OCI-LY7 (cell line): Measurements from ENCODE around the gene PPP2R3B. TPM values are rescaled to one million over a fixed set of nuclear protein-coding genes. Genes with fewer than 3 reads are reported as not detected.

ENCODE experiments used
- BruUV-seq: library from RNA; stranded (reverse); fragments of 400-500 nt; replicated peaks from 2 replicates; lab custom pipeline; 2021; lab: Mats Ljungman, UMichigan
- CTCF ChIA-PET: fragments of 300-600 bp; sonication (Branson Sonifier 250); formaldehyde crosslinking; loops from one replicate; lab custom pipeline; 2022; ENCODE audit warnings: antibody characterized with exemption; ENCODE audit not compliant: unreplicated experiment; lab: Charles Lee
- POLR2A ChIA-PET: fragments of 300-600 bp; sonication (Branson Sonifier 250); formaldehyde crosslinking; loops from one replicate; lab custom pipeline; 2022; ENCODE audit warnings: antibody characterized with exemption; lab: Charles Lee
- DNase-seq: peaks from one replicate; pipeline ENCODE4 v3.0.0-alpha.2; 2015; ENCODE audit warnings: low spot score
- H2AFZ ChIP-seq: fragments of 200-600 bp; sonication (generic), shearing (Covaris generic); 2 replicates; pipeline ENCODE4 v1.6.1; 2014; ENCODE audit warnings: mild to moderate bottlenecking, antibody characterized with exemption, low read length, moderate library complexity
- H3K27ac ChIP-seq: fragments of 200-600 bp; sonication (generic); 2 replicates; pipeline ENCODE4 v1.5.1; 2014; ENCODE audit warnings: mixed run types, low read depth, mild to moderate bottlenecking, moderate library complexity, low read length, inconsistent platforms; ENCODE audit not compliant: poor library complexity, severe bottlenecking
- H3K36me3 ChIP-seq: fragments of 200-600 bp; sonication (generic); 2 replicates; pipeline ENCODE4 v1.6.1; 2014; ENCODE audit warnings: mild to moderate bottlenecking, antibody characterized with exemption, low read length, moderate library complexity, mixed read lengths; ENCODE audit not compliant: insufficient read depth
- H3K4me1 ChIP-seq: fragments of 200-600 bp; sonication (generic); 2 replicates; pipeline ENCODE4 v1.5.1; 2014; ENCODE audit warnings: mild to moderate bottlenecking, low read length; ENCODE audit not compliant: insufficient read depth, poor library complexity, severe bottlenecking
- H3K4me2 ChIP-seq: fragments of 200-600 bp; sonication (generic); 2 replicates; pipeline ENCODE4 v1.6.1; 2014; ENCODE audit warnings: mild to moderate bottlenecking, low read length
- H3K4me3 ChIP-seq: fragments of 200-600 bp; sonication (generic); 2 replicates; pipeline ENCODE4 v1.5.1; 2014; ENCODE audit warnings: mild to moderate bottlenecking, low read depth, low read length; ENCODE audit not compliant: poor library complexity, severe bottlenecking
- H3K79me2 ChIP-seq: fragments of 200-600 bp; sonication (generic); 2 replicates; pipeline ENCODE4 v1.6.1; 2016; ENCODE audit warnings: low read depth, mild to moderate bottlenecking, low read length, moderate library complexity, mixed read lengths; ENCODE audit not compliant: insufficient read depth
- H3K9me2 ChIP-seq: fragments of 200-600 bp; sonication (generic); 2 replicates; pipeline ENCODE4 v1.6.1; 2016; ENCODE audit warnings: mild to moderate bottlenecking, low read length, mixed read lengths; ENCODE audit not compliant: insufficient read depth
- H3K9me3 ChIP-seq: fragments of 200-600 bp; sonication (generic); 2 replicates; pipeline ENCODE4 v1.6.1; 2014; ENCODE audit warnings: mild to moderate bottlenecking, mixed run types, low read length, mixed read lengths
- H4K20me1 ChIP-seq: fragments of 200-600 bp; sonication (generic); 2 replicates; pipeline ENCODE4 v1.6.1; 2014; ENCODE audit warnings: mild to moderate bottlenecking, antibody characterized with exemption, low read length, moderate library complexity, mixed read lengths; ENCODE audit not compliant: insufficient read depth
- CTCF ChIP-seq: fragments of 200-600 bp; sonication (generic); conservative IDR thresholded peaks from 2 replicates; pipeline ENCODE4 v1.5.1; 2014; ENCODE audit warnings: mild to moderate bottlenecking, antibody characterized with exemption, low read length, moderate library complexity, mixed read lengths
- EZH2phosphoT487 ChIP-seq: fragments of 200-600 bp; sonication (generic); IDR thresholded peaks from 2 replicates; pipeline ENCODE4 v1.6.1; 2018; ENCODE audit warnings: low read depth, borderline replicate concordance, mild to moderate bottlenecking, mixed run types, antibody characterized with exemption, low read length, moderate library complexity, mixed read lengths
- intact Hi-C: fragments of 100-400 bp; cut with micrococcal nuclease; formaldehyde crosslinking; loops from one replicate; pipeline ENCODE4 v1.10.0; 2022; ENCODE audit not compliant: unreplicated experiment
- total RNA-seq, 2 experiments: library from RNA; depleted of rRNA in 1 of 2; stranded (reverse); fragments of >200 nt in 1 of 2; shearing (Covaris generic) in 1 of 2; gene quantifications; 2 replicates each; pipeline ENCODE4 v1.2.3, GENCODE V29; 2014 to 2022

Gene PPP2R3B
- total RNA-seq, 2 experiments from 2014 or later, result 270 to 342 TPM

DNA sequence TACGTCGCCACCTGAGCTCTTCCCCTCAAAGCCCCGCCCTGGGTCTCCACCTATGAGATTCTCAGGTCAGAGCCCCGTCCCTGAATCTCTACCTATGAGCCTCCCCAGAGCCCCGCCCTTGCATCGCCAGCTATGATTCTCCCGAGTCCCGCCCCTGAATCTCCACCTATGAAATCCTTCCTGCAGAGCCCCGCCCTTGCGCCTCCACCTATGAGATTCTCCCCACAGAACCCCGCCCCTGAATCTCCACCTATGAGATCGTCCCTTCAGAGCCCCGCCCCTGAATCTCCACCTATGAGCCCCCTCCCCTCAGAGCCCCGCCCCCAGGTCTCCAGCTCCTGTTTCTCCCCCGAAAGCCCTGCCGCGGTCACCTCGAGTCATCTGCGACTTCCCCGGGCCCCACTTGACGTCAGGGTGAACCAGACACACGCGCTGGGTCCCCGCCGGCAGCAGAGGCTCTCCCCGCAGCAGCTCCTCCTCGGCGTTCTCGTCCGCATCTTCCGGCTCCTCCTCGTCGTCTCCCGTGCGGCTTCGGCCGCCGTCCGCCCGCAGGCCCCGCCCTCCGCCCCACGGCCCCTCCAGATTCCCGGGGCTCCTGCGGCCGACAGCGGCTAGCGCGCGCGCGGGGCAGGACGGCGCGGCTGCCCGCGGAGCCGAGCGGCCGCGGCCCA lies 68.5 kb downstream of the PPP2R3B start:
- no peak for TF ChIP-seq CTCF
- Histone ChIP-seq H3K4me2 (peak overlapping the region; percentile 62), H3K9me3 (no peaks in the 10 kb centered on the region), H3K27ac (peak overlapping the region; percentile 76), H3K36me3 (peaks cover 35% of the 10 kb centered on the region), H3K9me2 (no peaks in the 10 kb centered on the region), H2AFZ (no peak overlapping the region), H4K20me1 (no peaks in the 10 kb centered on the region; the same call in 1 of the 2 replicates), H3K79me2 (peaks cover 6% of the 10 kb centered on the region; the same call in 1 of the 2 replicates), H3K4me3 (peak overlapping the region; percentile 77), H3K4me1 (peaks cover 18% of the 10 kb centered on the region)
- CTCF ChIA-PET, result no interaction called here
- no TSS peak for BruUV-seq
- peak; percentile 100 for DNase-seq
- intact Hi-C loops, result loop anchor here (1.0 kb wide), 2 partner anchors 35 to 54 kb away; no protein-coding TSS in a partner anchor
- POLR2A ChIA-PET, result no interaction called here

- H3K9me2 ChIP-seq, result no peaks in the 10 kb centered on the region
- no TSS peak for BruUV-seq
- CTCF ChIA-PET, result no interaction called here
- TF ChIP-seq EZH2phosphoT487 (no peak), CTCF (no peak)
- no peak overlapping the region for H3K27ac ChIP-seq
- H3K79me2 ChIP-seq, result peaks cover 6% of the 10 kb centered on the region; the same call in 1 of the 2 replicates
- H3K4me3 ChIP-seq, result peak overlapping the region; percentile 77
- H4K20me1 ChIP-seq, result no peaks in the 10 kb centered on the region; the same call in 1 of the 2 replicates
- peak overlapping the region; percentile 27; the same call in 1 of the 2 replicates for H3K4me2 ChIP-seq
- no peak overlapping the region for H2AFZ ChIP-seq
- H3K4me1 ChIP-seq, result peaks cover 16% of the 10 kb centered on the region
- no peaks in the 10 kb centered on the region for H3K9me3 ChIP-seq
- DNase-seq, result no peak
- peaks cover 42% of the 10 kb centered on the region for H3K36me3 ChIP-seq
- POLR2A ChIA-PET, result no interaction called here
- intact Hi-C loops, result loop anchor here (1.0 kb wide), 2 partner anchors 34 to 55 kb away; no protein-coding TSS in a partner anchor
These were observed 69.2 kb downstream of the PPP2R3B start for GRCh38 chrX:317424-318067.
